CD14-positive monocyte (primary cell): ENCODE results near the gene FXYD6. TPM values are rescaled to one million over a fixed set of nuclear protein-coding genes. Genes with fewer than 3 reads are reported as not detected.

Source experiments
- DNase-seq, 3 donors: peaks; one replicate each; pipeline ENCODE4 v3.0.0-alpha.2; 2011 to 2022
- H2AFZ ChIP-seq: 2 replicates; pipeline ENCODE4 v1.6.0; 2012; ENCODE audit warnings: mild to moderate bottlenecking, low read depth, low read length, inconsistent platforms; ENCODE audit not compliant: insufficient read depth, poor library complexity, severe bottlenecking
- H3K27ac ChIP-seq, 2 donors: 1 replicate in 1 of 2; 2 replicates in 1 of 2; pipeline ENCODE4 v1.5.1; 2012 to 2013; ENCODE audit warnings: low read length in 2 of 2, control low read depth in 1 of 2, inconsistent platforms in 1 of 2, low read depth in 1 of 2, mild to moderate bottlenecking in 1 of 2
- H3K27me3 ChIP-seq, 2 donors: one replicate each; pipeline versions ENCODE4 v1.6.0 to v1.6.1; 2011 to 2013; ENCODE audit warnings: low read length in 2 of 2; ENCODE audit not compliant: control insufficient read depth in 2 of 2, insufficient read depth in 2 of 2
- H3K36me3 ChIP-seq, 2 donors: replicated peaks in 1 of 2; 1 replicate in 1 of 2; 2 replicates in 1 of 2; pipeline versions ENCODE4 v1.5.1 to v1.6.1; 2012 to 2013; ENCODE audit warnings: low read length in 2 of 2, control low read depth in 1 of 2, inconsistent platforms in 1 of 2, mild to moderate bottlenecking in 1 of 2; ENCODE audit not compliant: insufficient read depth in 2 of 2, control insufficient read depth in 1 of 2
- H3K4me1 ChIP-seq, 2 donors: 1 replicate in 1 of 2; 2 replicates in 1 of 2; pipeline versions ENCODE4 v1.5.1 to v1.6.1; 2012 to 2013; ENCODE audit warnings: low read length in 2 of 2, control low read depth in 1 of 2, inconsistent platforms in 1 of 2, mild to moderate bottlenecking in 1 of 2, moderate library complexity in 1 of 2; ENCODE audit not compliant: insufficient read depth in 2 of 2, control insufficient read depth in 1 of 2
- H3K4me2 ChIP-seq: replicated peaks from 2 replicates; pipeline ENCODE3; 2012; ENCODE audit warnings: low read length, moderate library complexity, mild to moderate bottlenecking; ENCODE audit not compliant: poor library complexity, severe bottlenecking; ENCODE audit errors: extremely low read depth
- H3K4me3 ChIP-seq, 3 experiments: fragments of 200-600 bp in 1 of 3; sonication (generic) in 1 of 3; replicated peaks in 1 of 3; 1 replicate in 2 of 3; 2 replicates in 1 of 3; pipeline ENCODE4 v1.5.1; 2011 to 2013; ENCODE audit warnings: low read length in 3 of 3, mild to moderate bottlenecking in 3 of 3, control low read depth in 2 of 3, low read depth in 2 of 3, inconsistent platforms in 1 of 3, moderate library complexity in 1 of 3
- H3K79me2 ChIP-seq: 2 replicates; pipeline ENCODE4 v1.6.0; 2012; ENCODE audit warnings: mild to moderate bottlenecking, control low read depth, inconsistent platforms, low read length, moderate library complexity; ENCODE audit not compliant: insufficient read depth
- H3K9ac ChIP-seq: 2 replicates; pipeline ENCODE4 v1.6.0; 2017; ENCODE audit warnings: low read length, mild to moderate bottlenecking; ENCODE audit not compliant: insufficient read depth, poor library complexity, severe bottlenecking
- H3K9me3 ChIP-seq, 2 donors: replicated peaks in 1 of 2; 1 replicate in 1 of 2; 2 replicates in 1 of 2; pipeline versions ENCODE4 v1.5.1 to v1.6.1; 2012 to 2013; ENCODE audit warnings: low read length in 2 of 2, control low read depth in 1 of 2; ENCODE audit not compliant: control insufficient read depth in 1 of 2, insufficient read depth in 1 of 2
- H4K20me1 ChIP-seq: 2 replicates; pipeline ENCODE4 v1.6.0; 2012; ENCODE audit warnings: mild to moderate bottlenecking, low read length, control low read depth, moderate library complexity; ENCODE audit not compliant: insufficient read depth
- H3K27ac Mint-ChIP-seq, 7 donors: one replicate each; pipeline ENCODE4 v1.8.0; 2020; ENCODE audit warnings: mild to moderate bottlenecking in 7 of 7, mixed read lengths in 7 of 7, moderate library complexity in 6 of 7, inconsistent platforms in 2 of 7
- H3K27me3 Mint-ChIP-seq, 3 donors: one replicate each; pipeline ENCODE4 v1.8.0; 2021 to 2022; ENCODE audit warnings: low read depth in 3 of 3, mild to moderate bottlenecking in 3 of 3, mixed read lengths in 3 of 3, moderate library complexity in 3 of 3, inconsistent platforms in 1 of 3
- H3K36me3 Mint-ChIP-seq, 2 donors: one replicate each; pipeline ENCODE4 v1.8.0; 2020; ENCODE audit warnings: mixed read lengths in 2 of 2, inconsistent platforms in 1 of 2, mild to moderate bottlenecking in 1 of 2
- H3K4me1 Mint-ChIP-seq: one replicate; pipeline ENCODE4 v1.8.0; 2020; ENCODE audit warnings: mild to moderate bottlenecking, mixed read lengths
- H3K4me3 Mint-ChIP-seq, 2 donors: one replicate each; pipeline ENCODE4 v1.8.0; 2020; ENCODE audit warnings: mild to moderate bottlenecking in 2 of 2, mixed read lengths in 2 of 2, moderate library complexity in 1 of 2
- H3K9me3 Mint-ChIP-seq, 7 donors: one replicate each; pipeline ENCODE4 v1.8.0; 2020 to 2022; ENCODE audit warnings: mixed read lengths in 7 of 7, mild to moderate bottlenecking in 6 of 7, moderate library complexity in 6 of 7, inconsistent platforms in 2 of 7
- CTCF ChIP-seq: fragments of 200-600 bp; IDR thresholded peaks from one replicate; pipeline ENCODE4 v1.8.0; 2022; ENCODE audit warnings: antibody characterized with exemption, mild to moderate bottlenecking
- WGBS: methylation state at CpG from one replicate; pipeline ENCODE4 v1.1.5; 2013; ENCODE audit warnings: missing lambda C conversion rate; ENCODE audit not compliant: insufficient coverage; 5-methylcytosine and 5-hydroxymethylcytosine counted together
- intact Hi-C, 2 donors: fragments of 100-400 bp; cut with micrococcal nuclease; formaldehyde crosslinking; loops; one replicate each; pipeline versions ENCODE4 v1.15.0 to v1.15.1; 2023
- polyA plus RNA-seq, 3 donors: library from polyadenylated mRNA; depleted of rRNA in 1 of 3; unstranded in 2 of 3; stranded (reverse) in 1 of 3; fragments of 300-500 nt in 2 of 3; fragments of >200 nt in 1 of 3; fragmentation: Illumina TruSeq in 2 of 3; gene quantifications; 1 replicate in 2 of 3; 2 replicates in 1 of 3; pipeline ENCODE4 v1.2.3, GENCODE V29; 2012 to 2021

FXYD6 gene
- polyA plus RNA-seq, 3 donors: 36.4 to 52.1 (median 44.1) TPM

- Mint-ChIP-seq H3K9me3 (peaks cover 0 to 10% (median 8%) of the 10 kb centered on the region in 7 donors), H3K27ac (no peak overlapping the region), H3K36me3 (peaks cover 4 to 17% of the 10 kb centered on the region in 2 donors), H3K4me1 (peaks cover 52% of the 10 kb centered on the region), H3K27me3 (peaks cover 51 to 72% (median 53%) of the 10 kb centered on the region in 3 donors), H3K4me3 (peak overlapping the region; percentile 78 to 95)
- H3K9me3 ChIP-seq: peaks cover 0 to 8% of the 10 kb centered on the region in 2 donors
- H3K27me3 ChIP-seq: peaks cover 34 to 54% of the 10 kb centered on the region in 2 donors
- H3K4me2 ChIP-seq: peak overlapping the region; percentile 65
- H3K27ac ChIP-seq: no peak overlapping the region
- H3K4me3 ChIP-seq: peak overlapping the region in 1 of 3 experiments; percentile 61
- no peak for TF ChIP-seq CTCF
- H3K4me1 ChIP-seq: peaks cover 41 to 48% of the 10 kb centered on the region in 2 donors
- intact Hi-C loops: no loop called here
- peak overlapping the region; percentile 37 for H2AFZ ChIP-seq
- peak overlapping the region; percentile 11 for H3K9ac ChIP-seq
- 0% methylated on average over 7 of the region's 9 CpGs for WGBS
- no peaks in the 10 kb centered on the region for H3K36me3 ChIP-seq
- DNase-seq: no peak
- H3K79me2 ChIP-seq: no peaks in the 10 kb centered on the region
- no peaks in the 10 kb centered on the region for H4K20me1 ChIP-seq
Measured at GRCh38 chr11:117876059-117876340, 458 bp downstream of the FXYD6 start.

- peaks cover 4 to 17% of the 10 kb centered on the region in 2 donors for H3K36me3 Mint-ChIP-seq
- peak; percentile 22 to 38 (median 34) for DNase-seq
- Histone ChIP-seq H3K36me3 (no peaks in the 10 kb centered on the region), H3K27ac (no peak overlapping the region), H3K4me2 (peak overlapping the region; percentile 65), H3K4me3 (peak overlapping the region in 1 of 3 experiments; percentile 61), H3K4me1 (peaks cover 41 to 48% of the 10 kb centered on the region in 2 donors), H3K27me3 (peaks cover 34 to 54% of the 10 kb centered on the region in 2 donors), H3K9me3 (peaks cover 0 to 8% of the 10 kb centered on the region in 2 donors), H3K9ac (no peak overlapping the region), H2AFZ (peak overlapping the region; percentile 37), H3K79me2 (no peaks in the 10 kb centered on the region), H4K20me1 (no peaks in the 10 kb centered on the region)
- peak overlapping the region in 1 of 7 donors; percentile 31 for H3K27ac Mint-ChIP-seq
- H3K4me1 Mint-ChIP-seq: peaks cover 51% of the 10 kb centered on the region
- 0% methylated on average over 10 of the region's 20 CpGs for WGBS
- peaks cover 0 to 10% (median 8%) of the 10 kb centered on the region in 7 donors for H3K9me3 Mint-ChIP-seq
- TF ChIP-seq CTCF: no peak
- peak overlapping the region; percentile 78 to 95 for H3K4me3 Mint-ChIP-seq
- H3K27me3 Mint-ChIP-seq: peaks cover 51 to 69% (median 51%) of the 10 kb centered on the region in 3 donors
- intact Hi-C loops: no loop called here
Measured at GRCh38 chr11:117875382-117876058, 938 bp downstream of the FXYD6 start.
